Gastrocnemius medialis (tissue), 4 donors: Measurements from ENCODE around the gene RHOU. TPM values are rescaled to one million over a fixed set of nuclear protein-coding genes. Genes with fewer than 3 reads are reported as not detected.
A peak's percentile ranks its signal among the peaks of the same experiment; 100 is the strongest.
"Not testable (repeated sequence)": the region's sequence is repeated elsewhere in the genome, so short reads cannot be mapped to it uniquely, and the experiment has no call there.

Source experiments
- ATAC-seq, 2 donors: fragments of 150-250 bp; one replicate each; pipeline ENCODE4 v1.9.1; 2016
- DNase-seq, 2 donors: peaks; one replicate each; pipeline ENCODE4 v3.0.0-alpha.2; 2019
- H3K27ac ChIP-seq, 4 donors: fragments of 200-600 bp; sonication (generic); 1 replicate in 1 of 4; 2 replicates in 3 of 4; pipeline ENCODE4 v1.5.1; 2016 to 2018; ENCODE audit warnings: mild to moderate bottlenecking in 2 of 4, moderate library complexity in 1 of 4
- H3K27me3 ChIP-seq, 3 donors: fragments of 200-600 bp; sonication (generic) in 2 of 3; 1 replicate in 1 of 3; 2 replicates in 2 of 3; pipeline versions ENCODE4 v1.5.1 to v1.6.0; 2016 to 2019; ENCODE audit warnings: mild to moderate bottlenecking in 1 of 3, moderate library complexity in 1 of 3
- H3K36me3 ChIP-seq, 2 donors: fragments of 200-600 bp; sonication (generic) in 1 of 2; one replicate each; pipeline ENCODE4 v1.5.1; 2017 to 2018
- H3K4me1 ChIP-seq, 2 donors: fragments of 200-600 bp; sonication (generic) in 1 of 2; one replicate each; pipeline ENCODE4 v1.5.1; 2016 to 2017; ENCODE audit warnings: mild to moderate bottlenecking in 2 of 2
- H3K4me3 ChIP-seq, 4 donors: fragments of 200-600 bp; sonication (generic) in 3 of 4; 1 replicate in 1 of 4; 2 replicates in 3 of 4; pipeline ENCODE4 v1.5.1; 2016 to 2019; ENCODE audit warnings: mild to moderate bottlenecking in 2 of 4
- H3K9me3 ChIP-seq, 3 donors: fragments of 200-600 bp; sonication (generic) in 2 of 3; 1 replicate in 1 of 3; 2 replicates in 2 of 3; pipeline ENCODE4 v1.5.1; 2016 to 2019
- POLR2A ChIP-seq, 2 donors: fragments of 450-650 bp; IDR thresholded peaks; one replicate each; pipeline ENCODE4 v1.6.1; 2017; ENCODE audit warnings: antibody characterized with exemption in 2 of 2, mild to moderate bottlenecking in 2 of 2, moderate library complexity in 2 of 2
- in situ Hi-C, 4 donors: fragments of 200-750 bp; cut with MboI; loops; one replicate each; pipeline versions ENCODE4 v1.15.0 to v1.8.0; 2017; ENCODE audit warnings: low sequenced_read_pairs in 4 of 4
- intact Hi-C: fragments of 100-400 bp; cut with DNase I; formaldehyde crosslinking; loops from one replicate; pipeline ENCODE4 v1.15.1; 2023; ENCODE audit warnings: low total_unique reads
- total RNA-seq, 4 donors: library from RNA; depleted of rRNA; stranded (reverse); fragments of >200 nt; gene quantifications; one replicate each; pipeline versions ENCODE4 v1.1.0 to v1.2.3, GENCODE V29; 2016
- TF ChIP-seq, protein P1 (sequence below), 5 experiments: fragments of 450-650 bp in 3 of 5; fragments of 200-600 bp in 2 of 5; sonication (generic) in 2 of 5; IDR thresholded peaks in 4 of 5; conservative IDR thresholded peaks in 1 of 5; 1 replicate in 4 of 5; 2 replicates in 1 of 5; pipeline ENCODE4 v1.5.1; 2016 to 2019; ENCODE audit warnings: antibody characterized with exemption in 5 of 5, mild to moderate bottlenecking in 3 of 5, moderate library complexity in 3 of 5

Gene RHOU
- total RNA-seq, 4 donors from 2014 or later: 11.8 to 65.2 (median 47.4) TPM

DNA sequence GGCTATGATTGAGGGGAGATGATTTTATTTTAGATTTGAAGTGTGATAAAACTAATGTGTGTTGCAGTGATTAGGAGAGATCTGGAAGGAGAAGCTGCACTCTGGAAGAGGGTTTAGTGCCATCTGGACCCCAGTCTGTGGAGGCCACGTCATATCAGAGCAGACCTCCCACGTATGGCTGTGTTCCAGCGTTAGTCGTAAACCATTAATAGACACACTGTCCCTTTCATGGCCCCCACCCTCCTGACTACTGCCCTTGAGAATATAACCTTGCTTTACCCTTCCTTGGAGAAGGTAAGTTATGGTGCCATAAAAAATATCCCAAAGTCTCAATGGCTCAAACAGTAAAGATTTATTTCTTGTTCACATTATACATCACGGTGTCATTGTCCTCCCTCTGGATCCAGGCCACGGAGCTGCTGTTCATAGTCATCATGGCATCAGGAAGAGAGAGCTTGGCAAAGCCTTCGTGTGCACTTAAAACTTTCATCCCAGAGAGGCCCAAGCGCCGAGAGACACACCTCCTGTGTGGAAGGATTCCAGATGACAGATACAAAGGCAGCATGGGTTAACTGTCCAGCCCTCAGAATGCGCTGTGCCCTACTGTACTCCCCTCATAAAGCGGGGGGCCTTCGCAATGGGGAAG, 33.2 kb downstream of the RHOU start:
- in situ Hi-C loops: no loop called here
- ATAC-seq: no peak

DNA sequence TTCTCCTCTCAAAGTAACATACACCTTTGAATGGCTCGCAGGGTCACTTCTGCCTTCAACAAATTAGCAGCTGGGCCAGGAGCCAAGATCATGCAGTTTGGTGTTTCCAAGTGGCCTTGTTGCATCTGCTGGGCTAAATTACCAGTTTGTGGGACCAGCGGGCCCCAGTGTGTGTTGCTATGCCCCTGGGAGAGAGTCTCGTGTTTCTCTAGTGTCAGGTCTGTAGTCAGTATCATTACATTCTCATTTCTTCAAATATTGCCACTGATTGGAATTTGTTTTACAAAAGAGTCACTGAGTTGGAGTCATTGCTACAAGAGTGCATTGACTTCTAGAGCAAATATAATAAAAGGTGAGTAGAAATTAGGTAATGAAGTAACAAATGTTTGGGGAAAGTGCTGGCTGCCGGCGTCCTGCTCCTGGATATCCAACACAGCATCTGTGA, 35.5 kb downstream of the RHOU start:
- no peak for ATAC-seq
- Histone ChIP-seq H3K4me1 (peaks cover 0 to 10% of the 10 kb centered on the region in 2 donors), H3K4me3 (no peak overlapping the region), H3K9me3 (no peaks in the 10 kb centered on the region), H3K36me3 (no peaks in the 10 kb centered on the region), H3K27me3 (no peaks in the 10 kb centered on the region), H3K27ac (no peak overlapping the region)
- TF ChIP-seq POLR2A (IDR thresholded peaks at IDR 0.05): no peak
- intact Hi-C loops: no loop called here
- DNase-seq: no peak
- in situ Hi-C loops: no loop called here

More for the DNA sequence above, 33.2 kb downstream of the RHOU start:
- no peak for TF ChIP-seq POLR2A (IDR thresholded peaks at IDR 0.05)
- TF ChIP-seq, protein P1, sequence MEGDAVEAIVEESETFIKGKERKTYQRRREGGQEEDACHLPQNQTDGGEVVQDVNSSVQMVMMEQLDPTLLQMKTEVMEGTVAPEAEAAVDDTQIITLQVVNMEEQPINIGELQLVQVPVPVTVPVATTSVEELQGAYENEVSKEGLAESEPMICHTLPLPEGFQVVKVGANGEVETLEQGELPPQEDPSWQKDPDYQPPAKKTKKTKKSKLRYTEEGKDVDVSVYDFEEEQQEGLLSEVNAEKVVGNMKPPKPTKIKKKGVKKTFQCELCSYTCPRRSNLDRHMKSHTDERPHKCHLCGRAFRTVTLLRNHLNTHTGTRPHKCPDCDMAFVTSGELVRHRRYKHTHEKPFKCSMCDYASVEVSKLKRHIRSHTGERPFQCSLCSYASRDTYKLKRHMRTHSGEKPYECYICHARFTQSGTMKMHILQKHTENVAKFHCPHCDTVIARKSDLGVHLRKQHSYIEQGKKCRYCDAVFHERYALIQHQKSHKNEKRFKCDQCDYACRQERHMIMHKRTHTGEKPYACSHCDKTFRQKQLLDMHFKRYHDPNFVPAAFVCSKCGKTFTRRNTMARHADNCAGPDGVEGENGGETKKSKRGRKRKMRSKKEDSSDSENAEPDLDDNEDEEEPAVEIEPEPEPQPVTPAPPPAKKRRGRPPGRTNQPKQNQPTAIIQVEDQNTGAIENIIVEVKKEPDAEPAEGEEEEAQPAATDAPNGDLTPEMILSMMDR (IDR thresholded peaks at IDR 0.05 in 4 of 5, conservative IDR thresholded peaks at IDR 0.05 in 1 of 5): no peak
- no peak overlapping the region for H3K4me3 ChIP-seq
- no peak for DNase-seq
- no peak overlapping the region for H3K27ac ChIP-seq
- H3K36me3 ChIP-seq: no peaks in the 10 kb centered on the region
- peaks cover 0 to 10% of the 10 kb centered on the region in 2 donors for H3K4me1 ChIP-seq
- no peaks in the 10 kb centered on the region for H3K27me3 ChIP-seq
- no peaks in the 10 kb centered on the region for H3K9me3 ChIP-seq
- intact Hi-C loops: no loop called here

DNA sequence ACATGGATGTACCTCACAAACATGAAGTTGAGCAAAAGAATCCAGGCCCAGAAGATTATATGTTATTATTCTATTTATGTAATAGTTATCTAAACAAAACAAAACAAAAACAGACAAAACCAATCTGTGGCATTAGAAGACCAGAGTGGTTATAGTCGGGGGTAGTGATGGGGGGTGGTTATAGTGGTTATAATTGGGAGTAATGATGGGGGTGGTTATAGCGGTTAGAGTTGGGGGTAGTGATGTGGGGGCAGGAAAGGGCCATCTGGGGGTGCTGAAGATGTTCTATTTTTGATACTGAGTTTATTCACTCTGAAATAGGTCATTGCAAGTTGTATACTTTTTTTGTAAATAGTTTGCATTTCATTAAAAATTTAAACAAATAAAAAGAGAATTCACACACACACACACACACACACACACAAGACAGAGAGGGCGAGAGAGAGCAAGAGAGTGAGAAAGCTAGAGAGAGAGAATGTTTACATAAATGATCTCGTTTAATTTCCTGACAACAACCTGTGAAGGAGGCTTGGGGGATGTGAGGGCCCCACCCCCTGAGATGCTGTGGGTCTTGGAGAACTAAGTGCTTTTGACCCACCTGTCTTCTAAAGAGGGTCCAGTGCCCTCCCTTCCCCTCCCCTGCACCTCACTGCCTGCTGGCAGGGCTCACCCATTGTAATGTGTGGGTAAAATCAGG, 37.4 kb downstream of the RHOU start:
- no peaks in the 10 kb centered on the region for H3K36me3 ChIP-seq
- TF ChIP-seq, protein P1 (IDR thresholded peaks at IDR 0.05 in 4 of 5, conservative IDR thresholded peaks at IDR 0.05 in 1 of 5): no peak
- no peak for TF ChIP-seq POLR2A (IDR thresholded peaks at IDR 0.05)
- no peak for ATAC-seq
- H3K4me1 ChIP-seq: peaks cover 0 to 6% of the 10 kb centered on the region in 2 donors
- H3K27me3 ChIP-seq: no peaks in the 10 kb centered on the region
- no peaks in the 10 kb centered on the region for H3K9me3 ChIP-seq
- no peak overlapping the region for H3K4me3 ChIP-seq
- no peak for DNase-seq
- intact Hi-C loops (no loop called here), in situ Hi-C loops (no loop called here)
- no peak overlapping the region for H3K27ac ChIP-seq

DNA sequence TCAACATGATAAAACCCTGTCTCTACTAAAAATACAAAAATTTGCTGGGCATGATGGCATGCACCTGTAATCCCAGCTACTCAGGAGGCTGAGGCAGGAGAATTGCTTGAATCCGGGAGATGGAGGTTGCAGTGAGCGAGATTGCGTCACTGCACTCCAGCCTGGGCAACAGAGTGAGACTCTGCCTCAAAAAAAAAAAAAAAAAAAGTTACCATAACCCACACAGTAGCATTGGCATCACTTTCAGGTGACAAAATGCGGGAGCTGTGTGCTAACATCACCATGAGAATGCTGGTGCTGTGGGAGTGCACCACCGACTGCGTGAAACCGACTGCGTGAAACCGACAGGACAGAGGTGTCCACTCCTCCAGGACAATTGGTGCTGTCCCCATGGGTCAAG, 40.7 kb downstream of the RHOU start:
- DNase-seq, H3K27me3 ChIP-seq, H3K4me3 ChIP-seq, H3K9me3 ChIP-seq, H3K36me3 ChIP-seq, H3K27ac ChIP-seq, intact Hi-C loops, in situ Hi-C loops, ATAC-seq: not testable (repeated sequence)
- peaks cover 0 to 13% of the 10 kb centered on the region in 2 donors for H3K4me1 ChIP-seq

DNA sequence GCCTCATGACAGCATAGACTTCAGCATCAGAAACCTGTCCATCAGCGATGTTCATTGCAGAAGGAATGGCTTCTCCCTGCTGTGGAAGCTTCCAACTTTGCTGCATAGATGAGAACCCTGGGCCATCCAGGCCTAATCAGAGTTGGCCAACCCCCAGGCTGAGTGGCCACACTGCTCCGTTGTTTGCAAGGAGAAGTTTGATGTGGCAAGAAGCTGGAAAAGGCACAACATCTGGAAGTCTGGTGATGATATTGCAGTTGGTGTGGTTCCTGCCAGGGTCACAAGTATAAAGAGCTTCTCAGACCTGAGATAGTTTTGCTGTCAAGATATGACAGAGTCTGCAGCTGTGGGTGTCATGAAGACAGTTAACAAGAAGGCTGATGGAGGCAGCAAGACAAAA, 41.2 kb downstream of the RHOU start:
- H3K27me3 ChIP-seq: no peaks in the 10 kb centered on the region
- intact Hi-C loops: no loop called here

More for the DNA sequence above, 41.2 kb downstream of the RHOU start:
- Histone ChIP-seq H3K27ac (no peak overlapping the region), H3K9me3 (no peaks in the 10 kb centered on the region), H3K4me3 (no peak overlapping the region), H3K4me1 (peaks cover 0 to 18% of the 10 kb centered on the region in 2 donors), H3K36me3 (no peaks in the 10 kb centered on the region)
- peak in 1 of 2 donors; percentile 22 for DNase-seq
- TF ChIP-seq POLR2A (IDR thresholded peaks at IDR 0.05): no peak
- TF ChIP-seq, protein P1 (IDR thresholded peaks at IDR 0.05 in 4 of 5, conservative IDR thresholded peaks at IDR 0.05 in 1 of 5): no peak
- ATAC-seq: no peak
- in situ Hi-C loops: no loop called here
